Activated T-cell treated with anti-CD3 and anti-CD28 coated beads for 48 hours (primary cell): ENCODE data around the gene WFDC10B.
"Not testable (repeated sequence)": the region's sequence is repeated elsewhere in the genome, so short reads cannot be mapped to it uniquely, and the experiment has no call there.

Experiments
- DNase-seq: peaks from one replicate; pipeline ENCODE4 v3.0.0-alpha.2; 2020; ENCODE audit warnings: low read depth

The WFDC10B gene

DNA sequence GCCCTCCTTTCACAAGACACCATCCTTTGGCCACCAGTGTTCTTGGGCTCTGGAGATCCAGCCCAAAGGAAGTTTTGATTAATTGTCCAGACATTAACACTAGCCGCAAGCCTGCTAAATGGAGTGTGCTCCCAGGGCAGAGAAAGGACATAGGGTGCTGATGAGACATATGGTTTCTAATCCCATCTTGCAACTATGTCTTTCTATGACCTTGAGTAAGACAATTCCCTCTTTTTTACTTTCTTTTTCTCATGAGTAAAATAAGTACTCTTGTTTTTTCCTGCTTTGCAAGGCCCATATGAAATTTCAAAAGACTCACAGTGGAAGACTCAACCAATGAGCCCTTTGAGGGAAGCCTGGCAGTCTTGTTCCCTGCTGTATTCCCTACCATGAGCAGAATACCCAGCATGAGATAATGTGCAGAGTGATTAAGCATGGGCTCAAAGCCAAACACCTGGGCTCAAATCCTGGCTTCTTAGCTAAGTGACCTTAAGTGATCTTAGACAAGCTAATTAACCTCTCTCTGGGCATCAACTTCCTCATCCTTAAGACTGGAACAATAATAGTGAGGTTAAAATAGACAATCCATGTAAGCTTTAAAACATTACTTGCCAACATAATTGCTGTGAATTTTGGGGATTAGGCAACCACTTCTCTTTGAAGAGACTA is at the start of gene WFDC10B:
Gene WFDC10B, minus strand, starts transcription at position 51 of the 669 bp plus-strand sequence. CDS start 19,027 bp downstream, outside the sequence.
- DNase-seq, result no peak

- no peak for DNase-seq
Measured at GRCh38 chr20:45752746-45753145, 47.9 kb upstream of the WFDC10B start.

- DNase-seq, result no peak
Measured at GRCh38 chr20:45751721-45752120, 46.9 kb upstream of the WFDC10B start.

GRCh38 chr20:45745015-45745414 is 40.2 kb upstream of the WFDC10B start:
- DNase-seq, result no peak

DNA sequence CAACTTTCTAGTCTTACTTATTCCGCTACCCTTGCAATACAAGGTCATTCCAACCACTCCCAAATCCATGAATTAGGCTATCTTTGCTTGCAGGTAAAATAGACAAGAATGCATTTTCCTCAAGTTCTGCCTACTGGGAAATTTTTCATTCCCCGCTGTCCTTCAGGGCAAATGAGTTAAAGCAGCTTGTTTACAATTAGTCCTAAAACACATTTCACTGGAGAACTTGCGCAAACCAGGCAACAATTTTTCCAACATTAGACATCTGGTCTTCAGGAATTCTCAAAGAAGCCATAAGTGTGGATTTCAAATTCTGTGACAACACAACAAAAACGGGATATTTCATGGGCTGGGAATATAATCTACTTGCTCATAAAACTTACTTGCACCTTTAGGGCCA is 37.8 kb upstream of the WFDC10B start:
- DNase-seq, result no peak

GRCh38 chr20:45735988-45736387 is 31.2 kb upstream of the WFDC10B start:
- DNase-seq, result no peak

- no peak for DNase-seq
Measured at GRCh38 chr20:45735552-45735951, 30.7 kb upstream of the WFDC10B start.

DNA sequence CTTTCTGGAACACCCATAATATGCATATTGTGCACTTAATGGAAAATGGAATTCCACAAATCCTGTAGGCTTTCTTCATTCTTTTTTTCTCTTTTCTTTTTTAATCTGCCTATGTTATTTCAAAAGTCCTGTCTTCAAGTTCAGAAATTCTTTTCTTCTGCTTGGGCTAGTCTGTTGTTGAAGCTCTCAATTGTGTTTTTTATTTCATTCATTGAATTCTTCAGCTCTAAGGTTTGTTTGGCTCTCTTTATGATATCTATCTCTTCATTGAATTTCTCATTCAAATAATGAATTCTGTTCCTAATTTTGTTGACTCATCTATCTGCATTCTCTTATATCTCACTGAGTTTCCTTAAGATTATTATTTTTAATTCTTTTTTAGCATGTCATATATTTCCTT is 27.4 kb upstream of the WFDC10B start:
- no peak for DNase-seq

GRCh38 chr20:45727044-45727443 is 22.2 kb upstream of the WFDC10B start:
- no peak for DNase-seq

- DNase-seq, result no peak
Measured at GRCh38 chr20:45725134-45725533, 20.3 kb upstream of the WFDC10B start.

DNA sequence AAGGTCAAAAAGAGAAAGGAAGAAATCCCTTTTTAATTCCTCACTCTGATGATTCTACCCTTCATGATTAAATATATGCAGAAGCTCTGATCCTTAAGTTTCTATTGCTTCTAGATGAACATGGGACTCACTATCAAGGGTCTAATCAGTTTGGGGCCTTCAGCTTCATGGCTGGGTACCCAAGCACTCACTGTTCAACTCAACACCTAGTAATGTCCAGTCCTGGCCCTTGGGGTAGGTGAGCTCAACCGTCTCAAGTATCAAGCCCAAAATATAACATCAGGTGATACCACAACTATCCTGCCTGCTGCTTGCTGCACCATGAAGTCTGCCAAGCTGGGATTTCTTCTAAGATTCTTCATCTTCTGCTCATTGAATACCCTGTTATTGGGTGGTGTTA is 17.2 kb upstream of the WFDC10B start, which contains the start of gene SPINT4:
Gene SPINT4, plus strand, starts transcription at position 301 of the 400 bp plus-strand sequence. Its CDS starts 21 bp downstream, at position 322.
- no peak for DNase-seq

GRCh38 chr20:45716141-45716688 is 11.4 kb upstream of the WFDC10B start:
- DNase-seq, result not testable (repeated sequence)

- no peak for DNase-seq
Measured at GRCh38 chr20:45701873-45702272, 2.9 kb downstream of the WFDC10B start, which contains the start of gene WFDC13. Gene WFDC13, plus strand, starts transcription at chr20:45702038. Its CDS starts 86 bp downstream, at chr20:45702124.

- no peak for DNase-seq
Measured at GRCh38 chr20:45701104-45701503, 3.7 kb downstream of the WFDC10B start.

DNA sequence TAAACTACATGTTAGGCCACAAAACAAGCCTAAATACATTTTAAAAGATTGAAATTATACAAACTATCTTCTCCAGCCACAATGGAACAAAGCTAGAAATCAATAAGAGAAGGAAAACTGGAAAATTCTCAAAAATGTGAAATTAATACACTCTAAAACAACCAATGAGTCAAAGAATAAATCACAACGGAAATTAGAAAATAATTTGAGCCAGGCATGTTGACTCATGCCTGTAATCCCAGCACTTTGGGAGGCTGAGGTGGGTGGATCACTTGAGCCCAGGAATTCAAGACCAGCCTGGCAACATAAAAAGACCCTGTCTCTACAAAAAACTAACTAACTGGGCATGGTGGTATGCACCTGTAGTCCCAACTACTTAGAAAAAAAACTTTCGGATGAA is 9.3 kb downstream of the WFDC10B start:
- DNase-seq, result no peak

DNA sequence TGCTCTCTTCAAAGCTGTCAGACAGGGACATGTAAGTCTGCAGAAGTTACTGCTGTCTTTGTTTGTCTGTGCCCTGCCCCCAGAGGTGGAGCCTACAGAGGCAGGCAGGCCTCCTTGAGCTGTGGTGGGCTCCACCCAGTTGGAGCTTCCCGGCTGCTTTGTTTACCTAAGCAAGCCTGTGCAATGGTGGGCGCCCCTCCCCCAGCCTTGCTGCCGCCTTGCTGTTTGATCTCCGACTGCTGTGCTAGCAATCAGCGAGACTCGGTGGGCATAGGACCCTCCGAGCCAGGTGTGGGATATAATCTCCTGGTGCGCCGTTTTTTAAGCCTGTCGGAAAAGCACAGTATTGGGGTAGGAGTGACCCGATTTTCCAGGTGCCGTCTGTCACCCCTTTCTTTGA is 11.5 kb downstream of the WFDC10B start:
- not testable (repeated sequence) for DNase-seq

- no peak for DNase-seq
Measured at GRCh38 chr20:45685896-45686295, 18.9 kb downstream of the WFDC10B start.

DNA sequence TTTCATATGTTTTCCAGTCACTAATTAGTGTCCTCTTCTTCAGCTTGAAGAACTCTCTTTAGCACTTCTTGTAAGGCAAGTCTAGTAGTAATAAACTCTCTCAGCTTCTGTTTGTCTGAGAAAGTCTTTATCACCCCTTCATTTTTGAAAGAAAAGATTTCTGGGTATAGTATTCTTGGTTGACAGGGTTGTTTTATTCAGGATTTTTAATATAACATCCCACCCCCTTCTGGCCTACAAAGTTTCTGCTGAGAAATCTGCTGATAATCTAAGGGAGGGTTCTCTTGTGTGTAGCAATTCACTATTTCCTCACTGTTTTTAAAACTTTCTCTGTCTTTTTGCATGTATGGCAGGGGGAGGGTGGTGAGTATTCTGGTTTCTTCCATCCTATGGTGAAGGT is 25.2 kb downstream of the WFDC10B start:
- DNase-seq, result no peak

- no peak for DNase-seq
Measured at GRCh38 chr20:45672765-45673164, 32.1 kb downstream of the WFDC10B start.

DNA sequence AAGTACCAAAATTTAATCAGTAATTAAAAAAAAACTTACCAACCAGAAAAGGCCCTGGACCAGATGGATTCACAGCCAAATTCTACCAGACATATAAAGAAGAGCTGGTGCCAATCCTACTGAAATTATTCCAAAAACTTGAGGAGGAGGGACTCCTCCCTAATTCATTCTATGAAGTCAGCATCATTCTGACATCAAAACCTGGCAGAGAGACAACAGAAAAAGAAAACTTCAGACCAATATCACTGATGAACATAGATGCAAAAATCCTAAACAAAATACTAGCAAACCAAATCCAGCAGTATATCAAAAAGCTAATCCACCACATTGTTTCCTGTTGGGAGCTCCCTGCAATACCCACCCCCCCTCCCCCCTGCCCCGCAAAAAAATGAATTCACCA is 34.7 kb downstream of the WFDC10B start, which contains the start of gene WFDC11:
Gene WFDC11, minus strand, starts transcription at position 101 of the 400 bp plus-strand sequence. CDS start 19,639 bp downstream, outside the sequence.
- no peak for DNase-seq

GRCh38 chr20:45657038-45657437 is 47.8 kb downstream of the WFDC10B start:
- not testable (repeated sequence) for DNase-seq

DNA sequence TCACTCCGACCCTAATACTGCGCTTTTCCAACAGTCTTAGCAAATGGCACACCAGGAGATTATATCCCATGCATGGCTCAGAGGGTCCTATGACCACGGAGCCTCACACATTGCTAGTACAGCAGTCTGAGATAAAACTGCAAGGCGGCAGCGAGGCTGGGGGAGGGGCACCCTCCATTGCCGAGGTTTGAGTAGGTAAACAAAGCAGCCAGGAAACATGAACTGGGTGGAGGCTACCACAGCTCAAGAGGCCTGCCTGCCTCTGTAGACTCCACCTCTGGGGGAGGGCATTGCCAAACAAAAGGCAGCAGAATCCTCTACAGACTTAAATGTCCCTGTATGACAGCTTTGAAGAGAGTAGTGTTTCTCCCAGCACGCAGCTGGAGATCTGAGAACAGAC is 53.1 kb downstream of the WFDC10B start:
- DNase-seq, result not testable (repeated sequence)

GRCh38 chr20:45649312-45649863 is 55.4 kb downstream of the WFDC10B start:
- DNase-seq, result no peak
